Common myeloid progenitor, CD34-positive (primary cell): ENCODE results near the gene KCNJ16.

Experiments
- CTCF ChIA-PET: fragments of 350-600 bp; sonication (Branson Sonifier 250); formaldehyde crosslinking; loops from one replicate; lab custom pipeline; 2021; ENCODE audit warnings: antibody characterized with exemption; lab: Charles Lee
- POLR2A ChIA-PET: fragments of 350-600 bp; sonication (Branson Sonifier 250); formaldehyde crosslinking; loops from one replicate; lab custom pipeline; 2021; ENCODE audit warnings: antibody characterized with exemption; lab: Charles Lee
- DNase-seq, 3 donors: peaks; one replicate each; pipeline versions ENCODE4 v3.0.0 to v3.0.0-alpha.2; 2013
- H3K27ac ChIP-seq, 2 experiments: 1 replicate in 1 of 2; 2 replicates in 1 of 2; pipeline ENCODE4 v1.7.0; 2013; ENCODE audit warnings: inconsistent platforms in 2 of 2, low read length in 2 of 2, mild to moderate bottlenecking in 2 of 2, low read depth in 1 of 2, moderate library complexity in 1 of 2; ENCODE audit not compliant: severe bottlenecking in 2 of 2, insufficient read depth in 1 of 2, poor library complexity in 1 of 2
- H3K27me3 ChIP-seq, 5 experiments: replicated peaks in 2 of 5; 1 replicate in 3 of 5; 2 replicates in 2 of 5; pipeline versions ENCODE4 v1.6.1 to v1.7.0; 2013; ENCODE audit warnings: low read length in 4 of 5, mild to moderate bottlenecking in 2 of 5, moderate library complexity in 2 of 5, inconsistent platforms in 1 of 5; ENCODE audit not compliant: insufficient read depth in 5 of 5, control insufficient read depth in 4 of 5
- H3K36me3 ChIP-seq, 4 experiments: 1 replicate in 2 of 4; 2 replicates in 2 of 4; pipeline versions ENCODE4 v1.6.1 to v1.7.0; 2013; ENCODE audit warnings: low read length in 3 of 4, control low read depth in 1 of 4, mild to moderate bottlenecking in 1 of 4; ENCODE audit not compliant: control insufficient read depth in 4 of 4, insufficient read depth in 4 of 4
- H3K4me1 ChIP-seq, 4 experiments: 1 replicate in 3 of 4; 2 replicates in 1 of 4; pipeline versions ENCODE4 v1.6.1 to v1.7.1; 2013; ENCODE audit warnings: low read length in 3 of 4, mild to moderate bottlenecking in 3 of 4, control low read depth in 1 of 4, inconsistent platforms in 1 of 4, moderate library complexity in 1 of 4; ENCODE audit not compliant: control insufficient read depth in 4 of 4, insufficient read depth in 4 of 4; ENCODE audit errors: control extremely low read depth in 1 of 4
- H3K4me3 ChIP-seq, 7 experiments: 1 replicate in 4 of 7; 2 replicates in 3 of 7; pipeline versions ENCODE4 v1.5.1 to v1.7.0; 2013; ENCODE audit warnings: mild to moderate bottlenecking in 7 of 7, low read length in 6 of 7, moderate library complexity in 6 of 7, inconsistent platforms in 2 of 7, low read depth in 2 of 7, control low read depth in 1 of 7; ENCODE audit not compliant: insufficient read depth in 4 of 7, control insufficient read depth in 1 of 7; ENCODE audit errors: extremely low read depth in 1 of 7
- H3K9me3 ChIP-seq, 5 experiments: 1 replicate in 4 of 5; 2 replicates in 1 of 5; pipeline versions ENCODE4 v1.6.1 to v1.7.1; 2013; ENCODE audit warnings: low read length in 4 of 5, mild to moderate bottlenecking in 2 of 5, inconsistent platforms in 1 of 5, low read depth in 1 of 5, moderate library complexity in 1 of 5; ENCODE audit not compliant: control insufficient read depth in 4 of 5, insufficient read depth in 2 of 5; ENCODE audit errors: control extremely low read depth in 1 of 5
- WGBS: methylation state at CpG from one replicate; pipeline ENCODE4 v1.1.5; 2013; ENCODE audit not compliant: insufficient coverage; 5-methylcytosine and 5-hydroxymethylcytosine counted together

KCNJ16 gene

GRCh38 chr17:70105641-70106040 lies 30.6 kb downstream of the KCNJ16 start:
- ChIA-PET POLR2A (interaction anchor here (0.6 kb wide), 1 partner anchor 571 kb away, joined by 3 read pairs; no protein-coding TSS in a partner anchor), CTCF (interaction anchor here (0.8 kb wide), 1 partner anchor 22 kb away, joined by 3 read pairs; no protein-coding TSS in a partner anchor)
- no peak for DNase-seq
- H3K27me3 ChIP-seq, result no peaks in the 10 kb centered on the region
- H3K4me3 ChIP-seq, result no peak overlapping the region
- H3K4me1 ChIP-seq, result peaks cover 1 to 17% (median 6%) of the 10 kb centered on the region in 4 experiments
- no peak overlapping the region for H3K27ac ChIP-seq
- 100% methylated on average over 2 of the region's 3 CpGs for WGBS
- no peaks in the 10 kb centered on the region for H3K9me3 ChIP-seq
- no peaks in the 10 kb centered on the region for H3K36me3 ChIP-seq

GRCh38 chr17:70106551-70106950 lies 31.5 kb downstream of the KCNJ16 start:
- ChIA-PET CTCF (no interaction called here), POLR2A (no interaction called here)
- WGBS, result 0% methylated on average over 1 of the region's 3 CpGs

GRCh38 chr17:70107441-70107840 lies 32.4 kb downstream of the KCNJ16 start:
- no peaks in the 10 kb centered on the region for H3K27me3 ChIP-seq
- no peaks in the 10 kb centered on the region for H3K36me3 ChIP-seq
- DNase-seq, result no peak
- H3K4me1 ChIP-seq, result peaks cover 0 to 11% (median 2%) of the 10 kb centered on the region in 4 experiments
- CTCF ChIA-PET, result interaction anchor here (1.4 kb wide), 1 partner anchor 10 kb away, joined by 3 read pairs; no protein-coding TSS in a partner anchor
- H3K4me3 ChIP-seq, result no peak overlapping the region
- H3K27ac ChIP-seq, result no peak overlapping the region
- no peaks in the 10 kb centered on the region for H3K9me3 ChIP-seq
- POLR2A ChIA-PET, result interaction anchor here (0.6 kb wide), 1 partner anchor 256 kb away, joined by 3 read pairs; no protein-coding TSS in a partner anchor

More at GRCh38 chr17:70106551-70106950, 31.5 kb downstream of the KCNJ16 start:
- DNase-seq, result no peak
- no peaks in the 10 kb centered on the region for H3K9me3 ChIP-seq
- H3K36me3 ChIP-seq, result no peaks in the 10 kb centered on the region
- H3K4me3 ChIP-seq, result no peak overlapping the region
- no peaks in the 10 kb centered on the region for H3K27me3 ChIP-seq
- H3K27ac ChIP-seq, result no peak overlapping the region
- peaks cover 0 to 11% (median 2%) of the 10 kb centered on the region in 4 experiments for H3K4me1 ChIP-seq

GRCh38 chr17:70107904-70108565 lies 33.0 kb downstream of the KCNJ16 start:
- ChIA-PET CTCF (interaction anchor here (1.4 kb wide), 1 partner anchor 10 kb away, joined by 3 read pairs; no protein-coding TSS in a partner anchor), POLR2A (interaction anchor here (0.6 kb wide), 1 partner anchor 257 kb away, joined by 3 read pairs; no protein-coding TSS in a partner anchor)
- DNase-seq, result no peak
- Histone ChIP-seq H3K9me3 (no peaks in the 10 kb centered on the region), H3K27me3 (no peaks in the 10 kb centered on the region), H3K4me3 (no peak overlapping the region), H3K36me3 (no peaks in the 10 kb centered on the region), H3K4me1 (peaks cover 0 to 6% (median 0%) of the 10 kb centered on the region in 4 experiments), H3K27ac (no peak overlapping the region)
- 100% methylated on average over 3 of the region's 6 CpGs for WGBS

- 88% methylated on average over 3 of the region's 3 CpGs for WGBS
- no peaks in the 10 kb centered on the region for H3K36me3 ChIP-seq
- ChIA-PET CTCF (interaction anchor here (0.9 kb wide), 1 partner anchor 27 kb away, joined by 5 read pairs; no protein-coding TSS in a partner anchor), POLR2A (no interaction called here)
- no peaks in the 10 kb centered on the region for H3K27me3 ChIP-seq
- DNase-seq, result no peak
- no peak overlapping the region for H3K27ac ChIP-seq
- H3K4me3 ChIP-seq, result no peak overlapping the region
- peaks cover 0 to 4% (median 0%) of the 10 kb centered on the region in 4 experiments for H3K4me1 ChIP-seq
- H3K9me3 ChIP-seq, result no peaks in the 10 kb centered on the region
Measured at GRCh38 chr17:70109497-70109896, 34.5 kb downstream of the KCNJ16 start.

- ChIA-PET CTCF (interaction anchor here (1.5 kb wide), 1 partner anchor 11 kb away, joined by 5 read pairs; no protein-coding TSS in a partner anchor), POLR2A (no interaction called here)
- H3K4me1 ChIP-seq, result peaks cover 0 to 4% (median 0%) of the 10 kb centered on the region in 4 experiments
- no peaks in the 10 kb centered on the region for H3K9me3 ChIP-seq
- no peaks in the 10 kb centered on the region for H3K36me3 ChIP-seq
- H3K27ac ChIP-seq, result no peak overlapping the region
- no peaks in the 10 kb centered on the region for H3K27me3 ChIP-seq
- 97% methylated on average over 5 of the region's 7 CpGs for WGBS
- DNase-seq, result no peak
- H3K4me3 ChIP-seq, result no peak overlapping the region
Measured at GRCh38 chr17:70110443-70110880, 35.4 kb downstream of the KCNJ16 start.

- WGBS, result 43% methylated on average over 4 of the region's 4 CpGs
- Histone ChIP-seq H3K27ac (no peak overlapping the region), H3K4me3 (no peak overlapping the region), H3K9me3 (no peaks in the 10 kb centered on the region), H3K4me1 (peaks cover 0 to 4% (median 0%) of the 10 kb centered on the region in 4 experiments), H3K36me3 (no peaks in the 10 kb centered on the region), H3K27me3 (no peaks in the 10 kb centered on the region)
- DNase-seq, result peak in 2 of 3 donors; percentile 55 to 63
- CTCF ChIA-PET, result interaction anchor here (1.5 kb wide), 1 partner anchor 10 kb away, joined by 5 read pairs; no protein-coding TSS in a partner anchor
- POLR2A ChIA-PET, result no interaction called here
Measured at GRCh38 chr17:70111201-70111600, 36.2 kb downstream of the KCNJ16 start.
